ENCODE data around the gene FOLR2. TPM values are rescaled to one million over a fixed set of nuclear protein-coding genes. Genes with fewer than 3 reads are reported as not detected.
A peak's percentile ranks its signal among the peaks of the same experiment; 100 is the strongest.

FOLR2 gene
- total RNA-seq (2021; fragmentation: NEBNext Ultra II Directional; extraction: Animal tissue kit (Norgen Biotek cat#: 25700)) (not detected in 2 replicates), polyA plus RNA-seq (2011; rRNA removed) (not detected in 2 replicates), polyA minus RNA-seq (2011; rRNA and poly(A)+ RNA removed) (not detected in 2 replicates)
- polyA plus RNA-seq (2011; cell fraction: cytosol; rRNA removed), result not detected
- polyA plus RNA-seq (2011; cell fraction: nucleus; rRNA removed), result not detected
- polyA plus RNA-seq (2012, experiment 1 of 2), result not detected in 4 replicates
- not detected for polyA plus RNA-seq (2012, experiment 2 of 2)
- not detected for polyA plus RNA-seq (2013, experiment 1 of 2)
- polyA plus RNA-seq (2013, experiment 2 of 2), result not detected
- not detected for polyA minus RNA-seq (2011; cell fraction: cytosol; rRNA and poly(A)+ RNA removed)
- polyA minus RNA-seq (2011; cell fraction: nucleus; rRNA and poly(A)+ RNA removed), result not detected
- long read RNA-seq, experiment 1, result 0 reads
- long read RNA-seq, experiment 2, result 0 reads

- Histone ChIP-seq H2AFZ (ENCODE audit: low read length) (no peak within 1 kb of the TSS), H3K4me3 (ENCODE audit: extremely low read depth in 1 of 4, insufficient read depth in 2 of 4, low read depth in 3 of 4, low read length in 4 of 4) (no peak within 1 kb of the TSS), H2BK5ac (ENCODE audit: low read depth, low read length) (no peak within 1 kb of the TSS), H3K79me1 (ENCODE audit: low read depth, low read length) (no peaks in the 10 kb centered on the region), H3K79me2 (ENCODE audit: control insufficient read depth in 1 of 2, insufficient read depth in 2 of 2, low read length in 2 of 2) (no peaks in the 10 kb centered on the region), H4K91ac (replicated peaks; ENCODE audit: insufficient read length, low read length) (no peak within 1 kb of the TSS), H3K4ac (replicated peaks; ENCODE audit: insufficient read length, low read depth, low read length) (no peak within 1 kb of the TSS), H3K23me2 (ENCODE audit: low read depth, low read length) (no peaks in the 10 kb centered on the region), H4K20me1 (replicated peaks in 1 of 2; ENCODE audit: control insufficient read depth in 1 of 2, insufficient read depth in 2 of 2, low read length in 2 of 2) (no peaks in the 10 kb centered on the region), H2AK5ac (ENCODE audit: low read depth, low read length) (no peak within 1 kb of the TSS), H4K5ac (ENCODE audit: insufficient read length, low read depth, low read length) (no peak within 1 kb of the TSS), H2BK15ac (ENCODE audit: low read length) (no peak within 1 kb of the TSS), H3K9ac (replicated peaks in 1 of 4; ENCODE audit: extremely low read depth in 1 of 4, low read depth in 3 of 4, low read length in 3 of 4) (no peak within 1 kb of the TSS), H4K8ac (ENCODE audit: extremely low read depth, insufficient read depth, low read length) (no peak within 1 kb of the TSS), H2BK12ac (ENCODE audit: low read depth, low read length) (no peak within 1 kb of the TSS), H3K27ac (ENCODE audit: low read depth, low read length) (no peak within 1 kb of the TSS), H3K56ac (replicated peaks; ENCODE audit: insufficient read length, low read depth, low read length) (no peak within 1 kb of the TSS), H3K18ac (ENCODE audit: extremely low read depth, low read length) (no peak within 1 kb of the TSS), H3K14ac (ENCODE audit: insufficient read length) (no peak within 1 kb of the TSS), H2BK120ac (replicated peaks; ENCODE audit: low read depth, low read length) (no peak within 1 kb of the TSS), H3K27me3 (replicated peaks in 1 of 4; ENCODE audit: control insufficient read depth in 3 of 4, extremely low read depth in 1 of 4, insufficient read depth in 3 of 4, low read length in 3 of 4) (no peaks in the 10 kb centered on the region; a peak in 2 of 7 replicates), H3K36me3 (ENCODE audit: control insufficient read depth in 2 of 4, insufficient read depth in 4 of 4, low read length in 3 of 4) (no peaks in the 10 kb centered on the region), H2BK20ac (ENCODE audit: low read length) (no peak within 1 kb of the TSS), H3K4me1 (replicated peaks in 1 of 4; ENCODE audit: control insufficient read depth in 3 of 4, insufficient read depth in 4 of 4, low read length in 3 of 4) (peaks cover 0 to 3% (median 2%) of the 10 kb centered on the region in 4 experiments; a peak in 3 of 7 replicates), H3K9me3 (ENCODE audit: insufficient read depth in 2 of 2, low read depth in 1 of 2, low read length in 1 of 2) (no peaks in the 10 kb centered on the region), H3K23ac (ENCODE audit: insufficient read length) (no peak within 1 kb of the TSS), H3K4me2 (ENCODE audit: insufficient read depth in 1 of 2, low read depth in 2 of 2, low read length in 2 of 2) (no peak within 1 kb of the TSS)
- ChIA-PET POLR2A (ENCODE audit: partially characterized antibody) (interaction anchor here (1.1 kb wide), 1 partner anchor 8 kb away, joined by 3 read pairs; the partner anchor contains the start of gene INPPL1), CTCF (ENCODE audit: partially characterized antibody) (interaction anchor here (1.0 to 1.7 kb wide), 6 partner anchors 10 to 214 kb away, joined by 3 to 7 read pairs (median 4); no protein-coding TSS in a partner anchor)
- peak in 1 of 2 experiments; percentile 20 for DNase-seq (ENCODE audit: low read depth in 1 of 2, low spot score in 2 of 2)
- 88% methylated on average over 6 of the region's 6 CpGs; no CpG with 5 or more reads in 1 of the 2 experiments for WGBS, 2 experiments (ENCODE audit: extremely low coverage in 1 of 2, insufficient coverage in 1 of 2, insufficient read length in 1 of 2, insufficient replicate concordance in 2 of 2, low coverage in 1 of 2, low lambda C conversion rate in 2 of 2, missing lambda C conversion rate in 1 of 2)
- no peak for FAIRE-seq
- TF ChIP-seq BACH1 (IDR thresholded peaks at IDR 0.05; ENCODE audit: low read length) (no peak), ATF3 (IDR thresholded peaks at IDR 0.05; ENCODE audit: insufficient read depth, low read depth, low read length) (no peak), CHD2 (IDR thresholded peaks at IDR 0.05; ENCODE audit: low read length) (no peak), CTCF (IDR thresholded peaks at IDR 0.05; ENCODE audit: control extremely low read depth in 1 of 3, insufficient read depth in 1 of 3, low read depth in 1 of 3, low read length in 3 of 3) (no peak), RAD21 (IDR thresholded peaks at IDR 0.05 in 1 of 2, conservative IDR thresholded peaks at IDR 0.05 in 1 of 2; ENCODE audit: low read depth in 2 of 2, low read length in 2 of 2) (no peak), RXRA (IDR thresholded peaks at IDR 0.05; ENCODE audit: insufficient read depth, low read depth, low read length) (no peak), CREB1 (IDR thresholded peaks at IDR 0.05) (no peak), TEAD4 (IDR thresholded peaks at IDR 0.05; ENCODE audit: low read depth, low read length) (no peak), SAP30 (IDR thresholded peaks at IDR 0.05; ENCODE audit: insufficient read depth, insufficient replicate concordance, low read length) (no peak)
These were observed at the start of gene FOLR2 for GRCh38 chr11:72216638-72217037. Gene FOLR2, plus strand, starts transcription at chr11:72216794. Its CDS starts 1,791 bp downstream, at chr11:72218585.

All from H1 (cell line).